Astrocyte (in vitro differentiated cells and primary cell): ENCODE data around the gene IPO13. TPM values are rescaled to one million over a fixed set of nuclear protein-coding genes. Genes with fewer than 3 reads are reported as not detected.

Experiments
- DNase-seq: peaks from one replicate; pipeline ENCODE4 v3.0.0-alpha.2; 2010; ENCODE audit warnings: low read depth
- FAIRE-seq: peaks from 2 replicates; lab custom pipeline; 2011; peaks lifted over from hg19 to GRCh38; lab: Jason Lieb, UNC
- H2AFZ ChIP-seq: 2 replicates; pipeline ENCODE4 v1.6.0; 2012; ENCODE audit warnings: low read depth, low read length, inconsistent platforms
- H3K27ac ChIP-seq: 2 replicates; pipeline ENCODE4 v1.5.1; 2011; ENCODE audit warnings: low read depth, low read length, inconsistent platforms
- H3K27me3 ChIP-seq: 2 replicates; pipeline ENCODE4 v1.6.0; 2011; ENCODE audit warnings: low read length, inconsistent platforms; ENCODE audit not compliant: insufficient read depth
- H3K36me3 ChIP-seq: 2 replicates; pipeline ENCODE4 v1.5.1; 2011; ENCODE audit warnings: low read length, inconsistent platforms; ENCODE audit not compliant: insufficient read depth
- H3K4me1 ChIP-seq: 2 replicates; pipeline ENCODE4 v1.5.1; 2011; ENCODE audit warnings: low read length, inconsistent platforms; ENCODE audit not compliant: insufficient read depth
- H3K4me2 ChIP-seq: 2 replicates; pipeline ENCODE4 v1.6.0; 2012; ENCODE audit warnings: low read length, inconsistent platforms
- H3K4me3 ChIP-seq: 2 replicates; pipeline ENCODE4 v1.5.1; 2011; ENCODE audit warnings: low read depth, mild to moderate bottlenecking, low read length, inconsistent platforms; ENCODE audit not compliant: insufficient read depth
- H3K79me2 ChIP-seq: 2 replicates; pipeline ENCODE4 v1.6.0; 2012; ENCODE audit warnings: mild to moderate bottlenecking, low read length, inconsistent platforms; ENCODE audit not compliant: insufficient read depth
- H3K9ac ChIP-seq: 2 replicates; pipeline ENCODE4 v1.6.0; 2012; ENCODE audit warnings: mild to moderate bottlenecking, low read length, inconsistent platforms
- H3K9me3 ChIP-seq: 2 replicates; pipeline ENCODE4 v1.5.1; 2012; ENCODE audit warnings: low read depth, mild to moderate bottlenecking, low read length, inconsistent platforms; ENCODE audit not compliant: insufficient read depth
- H4K20me1 ChIP-seq: 2 replicates; pipeline ENCODE4 v1.6.0; 2012; ENCODE audit warnings: low read length, inconsistent platforms; ENCODE audit not compliant: insufficient read depth
- H3K27ac Mint-ChIP-seq: one replicate; pipeline ENCODE4 v1.8.0; 2021; ENCODE audit warnings: mild to moderate bottlenecking, mixed read lengths; ENCODE audit not compliant: unreplicated experiment
- H3K27me3 Mint-ChIP-seq: one replicate; pipeline ENCODE4 v1.8.0; 2021; ENCODE audit warnings: low read depth, mixed read lengths; ENCODE audit not compliant: unreplicated experiment
- H3K36me3 Mint-ChIP-seq: one replicate; pipeline ENCODE4 v1.8.0; 2021; ENCODE audit warnings: low read depth, mixed read lengths; ENCODE audit not compliant: unreplicated experiment
- H3K4me1 Mint-ChIP-seq: one replicate; pipeline ENCODE4 v1.8.0; 2021; ENCODE audit warnings: low read depth, mixed read lengths; ENCODE audit not compliant: unreplicated experiment
- H3K4me3 Mint-ChIP-seq: one replicate; pipeline ENCODE4 v1.8.0; 2021; ENCODE audit warnings: mild to moderate bottlenecking, moderate library complexity, mixed read lengths; ENCODE audit not compliant: unreplicated experiment
- H3K9me3 Mint-ChIP-seq: one replicate; pipeline ENCODE4 v1.8.0; 2021; ENCODE audit warnings: mild to moderate bottlenecking, mixed read lengths; ENCODE audit not compliant: unreplicated experiment
- CTCF ChIP-seq: IDR thresholded peaks from 2 replicates; pipeline ENCODE4 v1.5.1; 2011; ENCODE audit warnings: low read depth, mild to moderate bottlenecking, inconsistent platforms, low read length, moderate library complexity; ENCODE audit not compliant: insufficient read depth
- EZH2 ChIP-seq: IDR thresholded peaks from 2 replicates; pipeline ENCODE4 v1.6.1; 2012; ENCODE audit warnings: mild to moderate bottlenecking, low read length, inconsistent platforms; ENCODE audit not compliant: insufficient read depth
- total RNA-seq: library from RNA; stranded (reverse); gene quantifications from 2 replicates; pipeline ENCODE4 v1.2.1, GENCODE V29; 2021

Gene IPO13
- total RNA-seq, 1 donor from 2014 or later: 31.0 TPM

- Histone ChIP-seq H3K79me2 (no peaks in the 10 kb centered on the region), H3K9ac (no peak overlapping the region), H3K4me2 (no peak overlapping the region), H3K4me1 (no peaks in the 10 kb centered on the region), H3K9me3 (no peaks in the 10 kb centered on the region), H3K27me3 (no peaks in the 10 kb centered on the region), H2AFZ (no peak overlapping the region), H3K36me3 (peaks cover 1% of the 10 kb centered on the region), H3K4me3 (no peak overlapping the region), H3K27ac (no peak overlapping the region), H4K20me1 (no peaks in the 10 kb centered on the region)
- no peak for DNase-seq
- no peaks in the 10 kb centered on the region for H3K4me1 Mint-ChIP-seq
- no peak overlapping the region for H3K27ac Mint-ChIP-seq
- FAIRE-seq: no peak
- no peak overlapping the region for H3K4me3 Mint-ChIP-seq
- H3K9me3 Mint-ChIP-seq: peaks cover 6% of the 10 kb centered on the region
- H3K36me3 Mint-ChIP-seq: peaks cover 21% of the 10 kb centered on the region
- TF ChIP-seq CTCF (no peak), EZH2 (no peak)
- H3K27me3 Mint-ChIP-seq: peaks cover 26% of the 10 kb centered on the region
Measured at GRCh38 chr1:43904660-43905551, 41.8 kb upstream of the IPO13 start.

GRCh38 chr1:43908226-43908625 is 38.5 kb upstream of the IPO13 start:
- Histone ChIP-seq H3K27me3 (no peaks in the 10 kb centered on the region), H3K9ac (no peak overlapping the region), H3K4me3 (no peak overlapping the region), H4K20me1 (no peaks in the 10 kb centered on the region), H3K9me3 (no peaks in the 10 kb centered on the region), H3K4me2 (no peak overlapping the region), H3K79me2 (no peaks in the 10 kb centered on the region), H3K4me1 (peaks cover 12% of the 10 kb centered on the region), H3K36me3 (peaks cover 3% of the 10 kb centered on the region), H2AFZ (no peak overlapping the region), H3K27ac (no peak overlapping the region)
- DNase-seq (no peak), FAIRE-seq (no peak)
- peaks cover 13% of the 10 kb centered on the region for H3K4me1 Mint-ChIP-seq
- no peak overlapping the region for H3K4me3 Mint-ChIP-seq
- peaks cover 3% of the 10 kb centered on the region for H3K9me3 Mint-ChIP-seq
- no peak overlapping the region for H3K27ac Mint-ChIP-seq
- TF ChIP-seq CTCF (no peak), EZH2 (no peak)
- peaks cover 6% of the 10 kb centered on the region for H3K36me3 Mint-ChIP-seq
- peaks cover 26% of the 10 kb centered on the region for H3K27me3 Mint-ChIP-seq

- DNase-seq: no peak
- peaks cover 6% of the 10 kb centered on the region for H3K36me3 Mint-ChIP-seq
- no peak overlapping the region for H3K9ac ChIP-seq
- H3K27ac ChIP-seq: no peak overlapping the region
- no peaks in the 10 kb centered on the region for H3K79me2 ChIP-seq
- no peak for FAIRE-seq
- H3K27me3 Mint-ChIP-seq: peaks cover 29% of the 10 kb centered on the region
- H3K9me3 ChIP-seq: no peaks in the 10 kb centered on the region
- no peak overlapping the region for H3K4me3 ChIP-seq
- H4K20me1 ChIP-seq: no peaks in the 10 kb centered on the region
- H3K27me3 ChIP-seq: no peaks in the 10 kb centered on the region
- H2AFZ ChIP-seq: no peak overlapping the region
- peaks cover 13% of the 10 kb centered on the region for H3K4me1 Mint-ChIP-seq
- H3K4me2 ChIP-seq: no peak overlapping the region
- peaks cover 12% of the 10 kb centered on the region for H3K4me1 ChIP-seq
- H3K36me3 ChIP-seq: peaks cover 3% of the 10 kb centered on the region
- peaks cover 3% of the 10 kb centered on the region for H3K9me3 Mint-ChIP-seq
- no peak overlapping the region for H3K27ac Mint-ChIP-seq
- TF ChIP-seq EZH2: no peak
- TF ChIP-seq CTCF: no peak
- H3K4me3 Mint-ChIP-seq: no peak overlapping the region
Measured at GRCh38 chr1:43908858-43909257, 37.9 kb upstream of the IPO13 start.
